GM12878 (cell line): ENCODE data around the gene CASK. TPM values are rescaled to one million over a fixed set of nuclear protein-coding genes. Genes with fewer than 3 reads are reported as not detected.

Experiments
- ATAC-seq: fragments of 200-7000 bp; cut with Tn5 transposase; 3 replicates; pipeline ENCODE4 v1.9.1; 2020; ENCODE audit warnings: mild to moderate bottlenecking, moderate library complexity
- BruUV-seq: library from RNA; stranded (reverse); fragments of 400-500 nt; replicated peaks from 2 replicates; lab custom pipeline; 2021; lab: Mats Ljungman, UMichigan
- CTCF ChIA-PET: fragments of 300-600 bp; sonication (Branson Sonifier 250); formaldehyde crosslinking; extraction: SDS; loops from one replicate; lab custom pipeline; 2021; ENCODE audit warnings: inconsistent platforms; lab: Yijun Ruan, JAX
- POLR2A ChIA-PET: fragments of 350-600 bp; formaldehyde crosslinking; extraction: SDS; loops from one replicate; lab custom pipeline; 2021; ENCODE audit warnings: inconsistent platforms; lab: Charles Lee
- RAD21 ChIA-PET: fragments of 300-600 bp; sonication (Branson Sonifier 250); formaldehyde crosslinking; loops from one replicate; lab custom pipeline; 2023; ENCODE audit warnings: antibody characterized with exemption; ENCODE audit not compliant: unreplicated experiment; lab: Charles Lee
- SMC1A ChIA-PET: fragments of 300-600 bp; sonication (Branson Sonifier 250); formaldehyde crosslinking; loops from one replicate; lab custom pipeline; 2023; ENCODE audit not compliant: unreplicated experiment, uncharacterized antibody; lab: Charles Lee
- DNase-seq: peaks from one replicate; pipeline ENCODE4 v3.0.0-alpha.2; 2011; ENCODE audit warnings: low read depth, low spot score
- FAIRE-seq: peaks from 3 replicates; lab custom pipeline; 2011; peaks lifted over from hg19 to GRCh38; lab: Jason Lieb, UNC
- H2AFZ ChIP-seq: 2 replicates; pipeline ENCODE4 v1.6.0; 2011; ENCODE audit warnings: low read depth, low read length, control low read depth; ENCODE audit not compliant: control insufficient read depth
- H3K27ac ChIP-seq: 2 replicates; pipeline ENCODE4 v1.5.1; 2011; ENCODE audit warnings: control low read depth; ENCODE audit not compliant: control insufficient read depth, insufficient read depth
- H3K27me3 ChIP-seq, 2 experiments: replicated peaks in 1 of 2; 2 replicates each; pipeline versions ENCODE4 v1.6.0 to v1.6.1; 2011; ENCODE audit warnings: low read length in 1 of 2; ENCODE audit not compliant: control insufficient read depth in 2 of 2, insufficient read depth in 2 of 2
- H3K36me3 ChIP-seq, 2 experiments: 2 replicates each; pipeline ENCODE4 v1.5.1; 2011; ENCODE audit warnings: low read length in 1 of 2; ENCODE audit not compliant: control insufficient read depth in 2 of 2, insufficient read depth in 2 of 2
- H3K4me1 ChIP-seq: 2 replicates; pipeline ENCODE4 v1.6.1; 2011; ENCODE audit warnings: mild to moderate bottlenecking, low read length, moderate library complexity, mixed read lengths; ENCODE audit not compliant: control insufficient read depth, insufficient read depth
- H3K4me2 ChIP-seq: 2 replicates; pipeline ENCODE4 v1.6.0; 2011; ENCODE audit warnings: control low read depth; ENCODE audit not compliant: control insufficient read depth, insufficient read depth
- H3K4me3 ChIP-seq: fragments of 200-600 bp; sonication (generic); 2 replicates; pipeline ENCODE4 v1.5.1; 2016
- H3K79me2 ChIP-seq: 2 replicates; pipeline ENCODE4 v1.6.0; 2011; ENCODE audit warnings: low read length; ENCODE audit not compliant: control insufficient read depth, insufficient read depth
- H3K9ac ChIP-seq: 2 replicates; pipeline ENCODE4 v1.8.0; 2011; ENCODE audit warnings: low read length, control low read depth, mixed read lengths; ENCODE audit not compliant: control insufficient read depth, insufficient read depth
- H3K9me3 ChIP-seq: replicated peaks from 3 replicates; pipeline ENCODE4 v1.5.1; 2011; ENCODE audit warnings: mild to moderate bottlenecking, low read length; ENCODE audit not compliant: control insufficient read depth, insufficient read depth
- H4K20me1 ChIP-seq: 2 replicates; pipeline ENCODE4 v1.6.0; 2011; ENCODE audit not compliant: control insufficient read depth, insufficient read depth
- BRCA1 ChIP-seq: IDR thresholded peaks from 2 replicates; pipeline ENCODE4 v1.6.1; 2011; ENCODE audit warnings: low read depth, low read length, improper control_type of control experiment
- CBX3 ChIP-seq: fragments of 200-600 bp; sonication (generic); IDR thresholded peaks from 2 replicates; pipeline ENCODE4 v1.6.1; 2016; ENCODE audit warnings: low read depth, borderline replicate concordance
- CREB1 ChIP-seq: IDR thresholded peaks from 2 replicates; pipeline ENCODE4 v1.6.1; 2012; ENCODE audit warnings: low read depth, mild to moderate bottlenecking, inconsistent platforms
- CREM ChIP-seq: IDR thresholded peaks from 2 replicates; pipeline ENCODE4 v1.6.1; 2014; ENCODE audit warnings: antibody characterized with exemption, low read depth
- ESRRA ChIP-seq: IDR thresholded peaks from 2 replicates; pipeline ENCODE4 v1.6.1; 2012; ENCODE audit warnings: mild to moderate bottlenecking, low read length, improper control_type of control experiment
- IKZF2 ChIP-seq, 2 experiments: fragments of 450-650 bp; IDR thresholded peaks; 2 replicates each; pipeline ENCODE4 v1.6.1; 2017; ENCODE audit warnings: mild to moderate bottlenecking in 2 of 2, moderate library complexity in 2 of 2
- JUND ChIP-seq: IDR thresholded peaks from 2 replicates; pipeline ENCODE4 v1.6.1; 2012; ENCODE audit warnings: low read depth, mild to moderate bottlenecking, low read length, improper control_type of control experiment, moderate library complexity
- NBN ChIP-seq: fragments of 450-650 bp; IDR thresholded peaks from 2 replicates; pipeline ENCODE4 v1.6.1; 2016
- RELA ChIP-seq: fragments of 450-650 bp; IDR thresholded peaks from 2 replicates; pipeline ENCODE4 v1.8.0; 2014; ENCODE audit warnings: borderline replicate concordance; ENCODE audit not compliant: partially characterized antibody
- STAT1 ChIP-seq: fragments of 450-650 bp; conservative IDR thresholded peaks from 2 replicates; pipeline ENCODE4 v1.6.1; 2014; ENCODE audit warnings: antibody characterized with exemption, mild to moderate bottlenecking
- YY1 ChIP-seq: IDR thresholded peaks from 2 replicates; pipeline ENCODE4 v1.6.1; 2011; ENCODE audit warnings: low read depth, mild to moderate bottlenecking, low read length
- ZNF384 ChIP-seq: IDR thresholded peaks from 2 replicates; pipeline ENCODE4 v1.6.1; 2012; ENCODE audit warnings: low read depth, mild to moderate bottlenecking, low read length, improper control_type of control experiment, borderline replicate concordance
- WGBS: methylation state at CpG from one replicate; pipeline ENCODE4 v1.1.6; 2016; ENCODE audit warnings: low lambda C conversion rate; ENCODE audit not compliant: insufficient replicate concordance, insufficient coverage; ENCODE audit errors: missing lambda C conversion rate; 5-methylcytosine and 5-hydroxymethylcytosine counted together
- in situ Hi-C: fragments of 300-500 bp; cut with MboI; formaldehyde crosslinking; loops from 9 replicates; pipeline ENCODE4 v1.14.3; 2018; ENCODE audit warnings: mixed read lengths
- intact Hi-C: fragments of 100-400 bp; cut with micrococcal nuclease; formaldehyde crosslinking; loops from one replicate; pipeline ENCODE4 v1.14.2; 2022; ENCODE audit not compliant: unreplicated experiment
- polyA plus RNA-seq, 11 experiments: library from polyadenylated mRNA; depleted of rRNA in 4 of 11; unstranded in 6 of 11; stranded (reverse) in 5 of 11; fragments of >200 nt; fragmentation: Nextera tagmentation in 4 of 11; fragmentation: Illumina TruSeq in 1 of 11; extraction: Ambion mirVana in 4 of 11; extraction: Trizol in 1 of 11; gene quantifications; 1 replicate in 1 of 11; 2 replicates in 10 of 11; pipeline versions ENCODE4 v1.2.1 to v1.2.3, GENCODE V29; 2011 to 2016; ENCODE audit warnings: inconsistent platforms in 2 of 11, missing spikeins in 2 of 11, low read depth in 1 of 11
- total RNA-seq, 4 experiments: library from RNA; depleted of rRNA in 3 of 4; stranded (reverse); fragments of >200 nt in 3 of 4; fragmentation: Illumina TruSeq in 1 of 4; extraction: Trizol in 1 of 4; gene quantifications; 2 replicates each; pipeline versions ENCODE4 v1.2.1 to v1.2.3, GENCODE V29; 2013 to 2021
- TF ChIP-seq, protein P1 (sequence below): fragments of 150-350 bp; IDR thresholded peaks from 2 replicates; pipeline ENCODE4 v1.6.1; 2016; ENCODE audit warnings: low read depth, low read length
- TF ChIP-seq, protein P2 (sequence below): fragments of 450-650 bp; formaldehyde crosslinking; IDR thresholded peaks from 2 replicates; pipeline ENCODE4 v1.4.0; 2022; ENCODE audit warnings: mild to moderate bottlenecking, moderate library complexity
- TF ChIP-seq, protein P3 (sequence below): fragments of 450-650 bp; IDR thresholded peaks from 2 replicates; pipeline ENCODE4 v1.6.1; 2017; ENCODE audit warnings: low read depth, mild to moderate bottlenecking, moderate library complexity

The CASK gene
- total and polyA plus RNA-seq, 10 of the 15 experiments (the other 5 are each of a cell fraction or from before 2014, with no cell fraction given) = 0.60 to 45.9 (median 4.8) TPM

DNA sequence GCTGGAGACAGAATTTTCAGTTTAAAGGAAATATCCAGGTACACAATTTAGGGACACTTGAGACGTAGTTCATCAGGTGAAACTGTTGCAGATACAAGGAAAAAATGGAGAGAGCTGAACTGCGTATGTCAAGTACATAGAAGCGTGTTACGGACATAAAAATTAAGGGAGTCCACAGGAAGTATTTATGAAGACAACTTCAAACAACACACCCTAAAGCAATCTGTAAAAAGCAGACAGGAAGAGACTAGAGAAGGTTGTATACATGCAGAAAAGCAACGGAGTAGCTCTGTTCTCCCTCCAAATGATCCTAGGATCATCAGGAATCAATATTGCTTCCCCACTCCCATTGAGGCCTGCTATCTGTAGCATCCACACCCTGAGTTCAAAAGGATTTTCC, 5.8 kb downstream of the CASK start:
- in situ Hi-C loops = no loop called here
- CTCF ChIA-PET = interaction anchor here (0.9 to 2.1 kb wide), 3 partner anchors 11 to 118 kb away, joined by 3 to 14 read pairs (median 4); no protein-coding TSS in a partner anchor
- TF ChIP-seq CREM = no peak
- no peak for TF ChIP-seq CBX3
- TF ChIP-seq, protein P1, sequence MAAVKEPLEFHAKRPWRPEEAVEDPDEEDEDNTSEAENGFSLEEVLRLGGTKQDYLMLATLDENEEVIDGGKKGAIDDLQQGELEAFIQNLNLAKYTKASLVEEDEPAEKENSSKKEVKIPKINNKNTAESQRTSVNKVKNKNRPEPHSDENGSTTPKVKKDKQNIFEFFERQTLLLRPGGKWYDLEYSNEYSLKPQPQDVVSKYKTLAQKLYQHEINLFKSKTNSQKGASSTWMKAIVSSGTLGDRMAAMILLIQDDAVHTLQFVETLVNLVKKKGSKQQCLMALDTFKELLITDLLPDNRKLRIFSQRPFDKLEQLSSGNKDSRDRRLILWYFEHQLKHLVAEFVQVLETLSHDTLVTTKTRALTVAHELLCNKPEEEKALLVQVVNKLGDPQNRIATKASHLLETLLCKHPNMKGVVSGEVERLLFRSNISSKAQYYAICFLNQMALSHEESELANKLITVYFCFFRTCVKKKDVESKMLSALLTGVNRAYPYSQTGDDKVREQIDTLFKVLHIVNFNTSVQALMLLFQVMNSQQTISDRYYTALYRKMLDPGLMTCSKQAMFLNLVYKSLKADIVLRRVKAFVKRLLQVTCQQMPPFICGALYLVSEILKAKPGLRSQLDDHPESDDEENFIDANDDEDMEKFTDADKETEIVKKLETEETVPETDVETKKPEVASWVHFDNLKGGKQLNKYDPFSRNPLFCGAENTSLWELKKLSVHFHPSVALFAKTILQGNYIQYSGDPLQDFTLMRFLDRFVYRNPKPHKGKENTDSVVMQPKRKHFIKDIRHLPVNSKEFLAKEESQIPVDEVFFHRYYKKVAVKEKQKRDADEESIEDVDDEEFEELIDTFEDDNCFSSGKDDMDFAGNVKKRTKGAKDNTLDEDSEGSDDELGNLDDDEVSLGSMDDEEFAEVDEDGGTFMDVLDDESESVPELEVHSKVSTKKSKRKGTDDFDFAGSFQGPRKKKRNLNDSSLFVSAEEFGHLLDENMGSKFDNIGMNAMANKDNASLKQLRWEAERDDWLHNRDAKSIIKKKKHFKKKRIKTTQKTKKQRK = no peak
- no peak for TF ChIP-seq ESRRA
- TF ChIP-seq, protein P2, sequence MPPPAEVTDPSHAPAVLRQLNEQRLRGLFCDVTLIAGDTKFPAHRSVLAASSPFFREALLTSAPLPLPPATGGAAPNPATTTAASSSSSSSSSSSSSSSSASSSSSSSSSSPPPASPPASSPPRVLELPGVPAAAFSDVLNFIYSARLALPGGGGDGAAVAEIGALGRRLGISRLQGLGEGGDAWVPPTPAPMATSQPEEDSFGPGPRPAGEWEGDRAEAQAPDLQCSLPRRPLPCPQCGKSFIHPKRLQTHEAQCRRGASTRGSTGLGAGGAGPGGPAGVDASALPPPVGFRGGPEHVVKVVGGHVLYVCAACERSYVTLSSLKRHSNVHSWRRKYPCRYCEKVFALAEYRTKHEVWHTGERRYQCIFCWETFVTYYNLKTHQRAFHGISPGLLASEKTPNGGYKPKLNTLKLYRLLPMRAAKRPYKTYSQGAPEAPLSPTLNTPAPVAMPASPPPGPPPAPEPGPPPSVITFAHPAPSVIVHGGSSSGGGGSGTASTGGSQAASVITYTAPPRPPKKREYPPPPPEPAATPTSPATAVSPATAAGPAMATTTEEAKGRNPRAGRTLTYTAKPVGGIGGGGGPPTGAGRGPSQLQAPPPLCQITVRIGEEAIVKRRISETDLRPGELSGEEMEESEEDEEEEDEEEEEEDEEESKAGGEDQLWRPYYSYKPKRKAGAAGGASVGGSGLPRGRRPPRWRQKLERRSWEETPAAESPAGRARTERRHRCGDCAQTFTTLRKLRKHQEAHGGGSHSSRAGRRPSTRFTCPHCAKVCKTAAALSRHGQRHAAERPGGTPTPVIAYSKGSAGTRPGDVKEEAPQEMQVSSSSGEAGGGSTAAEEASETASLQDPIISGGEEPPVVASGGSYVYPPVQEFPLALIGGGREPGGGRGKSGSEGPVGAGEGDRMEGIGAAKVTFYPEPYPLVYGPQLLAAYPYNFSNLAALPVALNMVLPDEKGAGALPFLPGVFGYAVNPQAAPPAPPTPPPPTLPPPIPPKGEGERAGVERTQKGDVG (CRISPR knock-in tag) = no peak
- no peak for TF ChIP-seq IKZF2 (IDR thresholded peaks at IDR 0.05)
- no peak for TF ChIP-seq YY1
- no peak for TF ChIP-seq NBN
- no peak for TF ChIP-seq BRCA1
- no peak for TF ChIP-seq CREB1
- no peak for TF ChIP-seq RELA
- no peak for TF ChIP-seq JUND
- TF ChIP-seq, protein P3, sequence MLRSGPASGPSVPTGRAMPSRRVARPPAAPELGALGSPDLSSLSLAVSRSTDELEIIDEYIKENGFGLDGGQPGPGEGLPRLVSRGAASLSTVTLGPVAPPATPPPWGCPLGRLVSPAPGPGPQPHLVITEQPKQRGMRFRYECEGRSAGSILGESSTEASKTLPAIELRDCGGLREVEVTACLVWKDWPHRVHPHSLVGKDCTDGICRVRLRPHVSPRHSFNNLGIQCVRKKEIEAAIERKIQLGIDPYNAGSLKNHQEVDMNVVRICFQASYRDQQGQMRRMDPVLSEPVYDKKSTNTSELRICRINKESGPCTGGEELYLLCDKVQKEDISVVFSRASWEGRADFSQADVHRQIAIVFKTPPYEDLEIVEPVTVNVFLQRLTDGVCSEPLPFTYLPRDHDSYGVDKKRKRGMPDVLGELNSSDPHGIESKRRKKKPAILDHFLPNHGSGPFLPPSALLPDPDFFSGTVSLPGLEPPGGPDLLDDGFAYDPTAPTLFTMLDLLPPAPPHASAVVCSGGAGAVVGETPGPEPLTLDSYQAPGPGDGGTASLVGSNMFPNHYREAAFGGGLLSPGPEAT = no peak
- TF ChIP-seq STAT1 = no peak
- TF ChIP-seq ZNF384 = no peak

More for the DNA sequence above, 5.8 kb downstream of the CASK start:
- no peak overlapping the region for H3K9ac ChIP-seq
- no peak for ATAC-seq
- BruUV-seq = no TSS peak
- no peak overlapping the region; the same call in 1 of the 2 replicates for H3K4me2 ChIP-seq
- no peak for FAIRE-seq
- no peak overlapping the region for H2AFZ ChIP-seq
- H3K27me3 ChIP-seq = no peaks in the 10 kb centered on the region
- no peaks in the 10 kb centered on the region for H3K4me1 ChIP-seq
- no peaks in the 10 kb centered on the region for H3K9me3 ChIP-seq
- ChIA-PET RAD21 (interaction anchor here (1.0 to 9.1 kb wide), 7 partner anchors 35 to 176 kb away, joined by 3 to 76 read pairs (median 4); no protein-coding TSS in a partner anchor), POLR2A (interaction anchor here (1.2 to 1.5 kb wide), 2 partner anchors 44 to 118 kb away, joined by 3 to 5 read pairs; no protein-coding TSS in a partner anchor), SMC1A (interaction anchor here (0.7 to 4.7 kb wide), 12 partner anchors 12 to 352 kb away, joined by 3 to 38 read pairs (median 3); no protein-coding TSS in a partner anchor)
- H3K79me2 ChIP-seq = peaks cover 11% of the 10 kb centered on the region
- intact Hi-C loops = no loop called here
- no peak overlapping the region for H3K27ac ChIP-seq
- no peak for DNase-seq
- 68% methylated on average over 5 of the region's 5 CpGs for WGBS
- no peaks in the 10 kb centered on the region for H4K20me1 ChIP-seq
- H3K36me3 ChIP-seq = no peaks in the 10 kb centered on the region
- H3K4me3 ChIP-seq = no peak overlapping the region
